ENCODE results near the gene MARCHF4.

MARCHF4 gene

GRCh38 chr2:216362730-216363129 is 9.6 kb downstream of the MARCHF4 start:
- Histone ChIP-seq H3K36me3 (ENCODE audit: control insufficient read depth in 2 of 2, insufficient read depth in 1 of 2, low read length in 2 of 2) (no peaks in the 10 kb centered on the region), H3K4me3 (ENCODE audit: low read depth, low read length) (no peak overlapping the region)
- no peak for TF ChIP-seq ZNF692 (tag by site-specific recombination; IDR thresholded peaks at IDR 0.05)
- TF ChIP-seq ZNF266 (tag by site-specific recombination; IDR thresholded peaks at IDR 0.05; ENCODE audit: low read depth) = no peak
- no peak for TF ChIP-seq ZNF571 (tag by site-specific recombination; IDR thresholded peaks at IDR 0.05)
- no peak for TF ChIP-seq RBAK (tag by site-specific recombination; IDR thresholded peaks at IDR 0.05)
- no peak for TF ChIP-seq ZNF10 (tag by site-specific recombination; IDR thresholded peaks at IDR 0.05)
- TF ChIP-seq OSR2 (tag by site-specific recombination; IDR thresholded peaks at IDR 0.05) = 0 out of 2 replicates have a peak, but pooled peaks have one; percentile 19
- TF ChIP-seq BCL11A (tag by site-specific recombination; IDR thresholded peaks at IDR 0.05; ENCODE audit: low read depth) = no peak
- no peak for TF ChIP-seq ZNF280C (tag by site-specific recombination; IDR thresholded peaks at IDR 0.05)
- peak; percentile 78 for TF ChIP-seq ZNF664 (tag by site-specific recombination; IDR thresholded peaks at IDR 0.05)
- TF ChIP-seq ZNF398 (tag by site-specific recombination; IDR thresholded peaks at IDR 0.05) = peak; percentile 88
- no peak for TF ChIP-seq ZSCAN4 (tag by site-specific recombination; IDR thresholded peaks at IDR 0.05)
- no peak for TF ChIP-seq PBX3 (CRISPR knock-in tag; IDR thresholded peaks at IDR 0.05)
- TF ChIP-seq SCRT2 (tag by site-specific recombination; IDR thresholded peaks at IDR 0.05) = peak; percentile 80
- TF ChIP-seq ZNF280D (tag by site-specific recombination; IDR thresholded peaks at IDR 0.05) = no peak
- no peak for TF ChIP-seq ZNF623 (tag by site-specific recombination; IDR thresholded peaks at IDR 0.05)
- no peak for TF ChIP-seq ZNF555 (tag by site-specific recombination; conservative IDR thresholded peaks at IDR 0.05)
- no peak for TF ChIP-seq KLF10 (tag by site-specific recombination; IDR thresholded peaks at IDR 0.05)
- TF ChIP-seq ZNF350 (tag by site-specific recombination; IDR thresholded peaks at IDR 0.05) = no peak
- no peak for TF ChIP-seq ZBTB7A (tag by site-specific recombination; IDR thresholded peaks at IDR 0.05; ENCODE audit: low read depth)
- no peak for TF ChIP-seq ZNF48 (tag by site-specific recombination; IDR thresholded peaks at IDR 0.05)
- no peak for TF ChIP-seq ZNF37A (tag by site-specific recombination; IDR thresholded peaks at IDR 0.05)
- 0 out of 2 replicates have a peak, but pooled peaks have one; percentile 17 for TF ChIP-seq SCRT1 (tag by site-specific recombination; IDR thresholded peaks at IDR 0.05; ENCODE audit: borderline replicate concordance)
- no peak for TF ChIP-seq ZNF391 (tag by site-specific recombination; IDR thresholded peaks at IDR 0.05; ENCODE audit: borderline replicate concordance, low read depth)
- TF ChIP-seq ZBTB6 (tag by site-specific recombination; IDR thresholded peaks at IDR 0.05) = no peak
- no peak for TF ChIP-seq ZBTB48 (tag by site-specific recombination; IDR thresholded peaks at IDR 0.05)
- no peak for TF ChIP-seq SALL2 (tag by site-specific recombination; IDR thresholded peaks at IDR 0.05; ENCODE audit: borderline replicate concordance)
- no peak for TF ChIP-seq ZNF302 (tag by site-specific recombination; IDR thresholded peaks at IDR 0.05; ENCODE audit: low read depth)

More at GRCh38 chr2:216362730-216363129, 9.6 kb downstream of the MARCHF4 start:
- no peaks in the 10 kb centered on the region for H3K9me3 ChIP-seq (ENCODE audit: control insufficient read depth, insufficient read depth, low read depth, low read length)
- H3K4me1 ChIP-seq (ENCODE audit: control insufficient read depth, insufficient read depth, low read length) = peaks cover 3% of the 10 kb centered on the region; the same call in 1 of the 2 replicates
- POLR2A ChIA-PET = interaction anchor here (0.6 kb wide), 2 partner anchors 10 to 16 kb away, joined by 5 read pairs; partner anchors contain the start of gene MARCHF4
- H3K27ac ChIP-seq (ENCODE audit: extremely low read depth, low read depth, low read length) = no peak overlapping the region
- CTCF ChIA-PET = interaction anchor here (0.6 to 1.5 kb wide), 4 partner anchors 10 to 303 kb away, joined by 3 to 4 read pairs (median 4); partner anchors contain the start of gene MARCHF4
